Stimulated activated CD8-positive, alpha-beta memory T cell treated with anti-CD3 and anti-CD28 coated beads, Interleukin-7, amount 100 ng/mL, for 48 hours (primary cell): ENCODE measurements around the gene PTTG1IP.
"Not testable (repeated sequence)": the region's sequence is repeated elsewhere in the genome, so short reads cannot be mapped to it uniquely, and the experiment has no call there.

Experiments used
- DNase-seq, 2 donors: peaks; one replicate each; pipeline ENCODE4 v3.0.0-alpha.2; 2020; ENCODE audit warnings: low read depth in 1 of 2; ENCODE audit errors: extremely low read depth in 1 of 2

Gene PTTG1IP

DNA sequence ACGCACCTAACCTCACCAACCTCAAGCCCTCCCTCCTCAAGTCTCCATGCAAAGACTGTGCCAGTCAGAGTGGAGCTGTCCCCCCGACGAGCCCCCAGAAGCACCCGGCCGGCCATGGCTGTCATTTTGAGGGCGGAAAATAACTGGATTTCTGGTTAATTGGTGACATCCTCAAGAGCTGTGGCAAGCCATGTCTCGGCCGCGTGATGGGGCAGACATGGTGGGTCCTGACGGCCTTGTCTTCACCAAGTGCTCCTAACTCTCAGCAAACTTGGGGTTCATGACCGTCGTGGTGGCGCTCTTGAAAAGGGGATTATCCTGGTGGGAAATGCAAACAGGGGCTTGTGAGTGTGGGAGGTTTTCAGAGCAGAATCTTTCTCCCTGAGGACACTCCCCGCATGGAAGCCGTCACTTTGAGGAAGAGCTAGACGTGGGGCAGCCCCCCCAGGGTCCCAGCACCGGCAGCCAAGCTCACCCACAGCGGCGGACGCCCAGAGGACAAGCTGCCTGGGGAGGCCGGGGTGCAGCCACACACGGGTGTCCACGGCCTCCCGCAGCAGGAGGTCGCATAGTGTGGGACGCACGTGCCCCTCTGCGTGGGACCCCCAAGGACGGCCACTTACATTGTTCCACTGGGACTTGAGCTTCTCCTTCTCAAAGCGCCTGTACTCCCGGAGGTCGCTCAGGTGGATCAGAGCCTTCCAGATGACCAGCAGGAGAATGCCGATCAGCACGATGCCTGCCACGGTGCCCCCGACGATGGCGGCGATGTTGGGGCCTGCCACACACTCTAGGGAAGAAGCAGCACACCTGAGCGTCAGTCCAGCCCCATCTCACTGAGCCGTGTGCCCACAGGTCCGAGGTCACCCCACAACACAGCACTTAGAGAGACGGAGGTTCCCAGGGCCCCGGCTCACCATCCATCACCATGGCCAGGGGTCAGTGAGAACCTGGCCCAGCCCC, 12.9 kb upstream of the PTTG1IP start:
- no peak for DNase-seq

GRCh38 chr21:44885615-44886014, 12.1 kb upstream of the PTTG1IP start:
- DNase-seq: no peak

- no peak for DNase-seq
Observed at GRCh38 chr21:44884097-44884496, 10.6 kb upstream of the PTTG1IP start.

DNA sequence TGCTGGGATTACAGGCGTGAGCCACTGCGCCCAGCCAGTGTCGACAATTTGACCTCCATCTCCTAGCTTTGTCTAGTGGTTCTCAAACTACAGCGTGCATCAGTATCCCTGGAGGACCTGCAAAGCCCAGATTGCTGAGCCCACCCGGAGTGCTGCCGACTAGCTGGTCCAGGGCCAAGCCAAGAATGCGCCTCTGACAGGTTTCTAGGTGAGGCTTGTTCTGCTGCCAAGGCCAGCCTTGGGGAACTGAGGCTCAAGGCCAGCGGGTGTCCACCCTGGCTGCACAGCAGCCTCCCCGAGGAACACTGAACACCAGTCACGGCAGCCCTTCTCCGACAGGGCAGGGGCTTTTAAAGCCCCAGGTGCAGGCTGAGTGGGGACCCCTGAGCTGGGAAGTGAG, 9.8 kb upstream of the PTTG1IP start:
- DNase-seq: no peak

DNA sequence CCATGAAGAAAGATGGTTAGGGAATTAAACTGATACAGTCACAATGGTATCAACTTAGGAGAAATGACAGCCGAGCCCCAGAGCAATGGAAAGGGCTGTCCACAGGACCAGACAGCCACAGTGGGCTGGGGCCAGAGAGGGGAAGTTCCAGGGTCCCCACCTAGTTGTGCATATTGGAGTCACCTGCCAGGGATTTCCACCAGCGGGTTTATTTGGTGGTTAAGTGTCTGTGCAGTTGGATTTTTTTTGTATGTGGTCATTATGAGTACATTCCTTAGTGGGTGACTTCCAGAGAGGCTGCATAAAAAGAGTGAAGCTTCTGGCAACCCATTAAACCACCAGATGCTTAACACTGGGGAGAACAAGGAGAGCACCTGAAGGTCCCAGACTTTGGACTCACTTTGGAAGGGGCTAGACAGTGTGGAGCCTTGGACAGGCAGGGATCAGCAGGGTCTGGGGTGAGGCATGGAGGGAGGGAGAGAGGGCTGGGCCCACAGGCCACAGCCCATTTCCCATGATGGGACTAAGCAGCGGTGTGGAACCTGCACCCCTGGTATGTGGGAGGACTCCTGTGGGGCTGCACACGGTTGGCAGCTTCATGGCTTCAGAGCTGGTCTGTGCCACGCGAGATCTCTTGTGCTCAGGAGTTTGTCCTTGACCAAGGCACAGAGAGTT, 7.8 kb upstream of the PTTG1IP start:
- DNase-seq: no peak

- no peak for DNase-seq
Observed at GRCh38 chr21:44880405-44881197, 7.1 kb upstream of the PTTG1IP start.

- DNase-seq: not testable (repeated sequence)
Observed at GRCh38 chr21:44879238-44879637, 5.7 kb upstream of the PTTG1IP start.

DNA sequence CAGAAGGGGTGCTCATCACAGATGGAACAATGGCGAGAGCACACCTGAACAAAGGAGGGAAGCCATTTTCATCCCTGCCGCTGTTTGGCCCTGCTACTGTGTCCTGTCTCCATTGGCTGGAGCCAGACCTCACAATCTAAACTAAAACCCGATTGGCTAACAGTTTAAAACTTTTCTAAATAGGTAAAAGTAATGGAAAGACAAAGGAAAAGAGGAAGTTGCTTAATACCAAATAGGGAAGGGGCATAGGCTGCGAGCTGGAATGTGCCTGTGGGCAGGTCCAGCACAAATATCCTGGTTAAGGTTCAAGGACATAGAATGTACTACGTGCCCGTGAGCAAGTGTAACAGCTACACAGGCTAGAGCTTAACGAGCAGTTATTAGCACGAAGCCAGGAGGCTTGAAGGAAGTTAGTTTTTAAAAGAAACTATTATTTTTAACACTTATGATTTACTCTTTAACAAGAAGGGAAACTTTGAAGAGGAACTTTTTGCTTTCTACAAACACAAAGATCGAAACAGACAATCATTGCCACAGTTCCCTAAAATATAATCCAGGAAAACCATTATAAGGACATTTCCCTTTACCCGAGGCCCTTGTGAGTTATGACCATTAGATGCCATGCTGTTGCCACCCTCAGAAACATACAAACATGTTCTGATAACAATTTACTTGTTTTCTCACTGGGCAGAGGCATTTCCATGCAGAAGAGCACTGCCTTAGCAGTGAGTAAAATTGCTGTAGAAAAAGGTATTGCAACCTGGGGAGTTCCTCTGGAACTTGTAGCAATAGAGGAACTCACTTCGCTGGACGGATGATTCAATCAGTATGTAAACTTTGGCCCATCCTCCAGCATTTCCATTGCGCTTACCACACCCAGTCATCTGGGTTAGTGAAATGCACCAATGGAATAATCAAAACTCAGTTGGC, 4.8 kb upstream of the PTTG1IP start:
- no peak for DNase-seq

DNA sequence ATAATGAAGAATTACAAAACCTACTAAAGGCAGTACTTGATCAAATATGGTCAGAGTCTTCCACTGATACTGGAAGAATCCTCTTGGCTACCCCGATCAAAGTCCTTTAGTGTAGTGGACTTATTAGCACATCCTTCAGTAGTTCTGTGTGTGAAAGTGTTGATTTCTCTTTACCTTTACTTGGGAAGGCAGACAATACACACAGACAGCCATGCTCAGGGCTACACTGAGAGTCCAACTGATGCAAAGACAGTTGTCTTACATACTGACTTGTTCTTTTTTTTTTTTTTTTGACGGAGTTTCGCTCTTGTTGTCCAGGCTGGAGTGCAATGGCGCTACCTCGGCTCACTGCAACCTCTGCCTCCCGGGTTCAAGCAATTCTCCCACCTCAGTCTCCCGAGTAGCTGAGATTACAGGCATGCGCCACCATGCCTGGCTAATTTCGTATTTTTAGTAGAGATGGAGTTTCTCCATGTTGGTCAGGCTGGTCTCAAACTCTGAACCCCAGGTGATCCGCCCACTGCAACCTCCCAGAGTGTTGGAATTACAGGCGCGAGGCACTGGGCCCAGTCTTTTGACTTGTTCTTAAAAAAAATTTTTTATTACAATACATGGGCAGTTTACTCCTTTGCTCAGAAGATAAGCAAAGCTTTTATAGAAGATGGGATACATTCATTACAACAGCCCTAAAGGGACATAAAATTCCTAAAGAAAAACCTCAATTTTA, 3.5 kb upstream of the PTTG1IP start:
- no peak for DNase-seq

DNA sequence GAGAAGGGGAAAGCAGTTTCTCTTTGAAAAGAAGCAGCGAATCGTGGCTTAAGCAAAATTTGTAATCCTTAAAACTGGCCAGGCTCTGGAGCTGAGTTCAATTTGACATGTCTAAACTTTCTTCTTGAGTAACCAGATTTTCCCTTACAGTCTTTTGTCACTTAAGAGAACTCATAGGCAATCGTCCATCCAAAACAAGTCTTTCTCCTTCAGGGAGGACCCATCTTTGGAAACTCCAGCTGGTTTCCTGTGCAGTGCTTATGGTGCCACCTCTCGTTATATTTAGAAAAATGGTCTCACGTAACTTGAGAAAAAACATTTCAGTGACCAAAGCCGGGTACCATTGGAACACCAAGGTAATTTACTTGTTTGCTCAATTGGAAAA, 1.8 kb upstream of the PTTG1IP start:
- no peak for DNase-seq

GRCh38 chr21:44874497-44875315, 1.2 kb upstream of the PTTG1IP start:
- no peak for DNase-seq

DNA sequence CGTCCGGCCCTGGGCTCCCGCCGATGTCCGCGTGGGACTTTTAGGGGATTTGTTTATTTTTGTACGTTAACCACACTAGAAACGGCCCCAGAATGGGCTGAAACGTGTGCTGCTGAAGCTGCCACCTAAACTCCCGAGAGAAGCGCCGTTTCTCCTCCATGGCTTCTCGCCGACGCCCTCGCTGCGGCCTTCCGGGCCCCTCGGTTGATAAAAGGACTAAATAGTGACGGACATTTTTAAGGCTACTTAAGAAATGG, 678 bp upstream of the PTTG1IP start:
- DNase-seq: no peak

DNA sequence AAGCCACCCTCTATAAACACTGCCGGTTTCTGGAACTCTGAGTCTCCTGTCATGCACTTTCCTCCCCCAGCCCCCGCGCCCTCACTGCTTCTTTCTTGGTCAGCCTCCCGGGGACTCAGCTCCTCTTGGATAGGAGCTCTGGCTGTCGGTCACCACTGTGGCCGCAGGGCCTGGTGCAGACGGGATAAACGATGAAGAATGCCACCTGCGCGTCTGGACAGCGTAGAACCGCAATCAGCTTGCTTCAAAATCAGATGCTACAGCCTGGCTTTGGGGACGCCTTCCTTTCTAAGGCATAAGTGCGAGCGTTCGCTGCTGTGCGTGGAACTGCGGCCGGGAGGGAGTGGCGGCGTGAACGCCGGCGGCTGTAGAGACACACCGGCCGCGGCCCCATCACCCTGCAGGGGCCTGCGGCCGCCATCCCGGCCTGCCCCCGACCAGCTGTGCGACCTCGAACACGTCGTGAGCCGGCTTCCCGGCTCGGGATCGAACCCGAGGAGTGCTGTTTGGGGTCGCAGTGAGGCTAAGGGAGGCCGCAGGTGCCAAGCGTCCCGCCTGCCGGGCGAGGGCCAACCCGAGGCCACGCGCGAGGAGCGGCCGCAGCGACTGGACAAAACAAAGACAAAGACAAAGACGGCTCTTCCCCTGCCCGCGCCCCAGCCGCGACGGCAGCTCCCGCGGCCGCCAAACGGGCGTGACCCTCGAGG, 688 bp downstream of the PTTG1IP start:
- DNase-seq: no peak

DNA sequence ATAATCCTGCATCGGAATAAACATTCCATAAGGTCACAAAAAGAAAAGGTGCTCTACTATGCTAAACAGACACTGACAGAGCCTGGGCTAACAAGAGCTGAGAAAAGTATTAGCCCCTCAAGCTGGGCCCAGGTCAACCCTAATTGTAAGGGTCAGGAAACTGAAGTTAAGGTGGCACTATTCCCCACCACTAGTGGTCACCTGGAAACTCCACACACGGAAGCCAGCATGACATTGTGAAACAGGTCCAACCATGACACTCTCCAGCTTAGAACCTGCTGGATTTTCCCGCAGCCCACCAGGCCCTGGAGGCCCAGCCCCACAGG, 1.2 kb downstream of the PTTG1IP start:
- no peak for DNase-seq

DNA sequence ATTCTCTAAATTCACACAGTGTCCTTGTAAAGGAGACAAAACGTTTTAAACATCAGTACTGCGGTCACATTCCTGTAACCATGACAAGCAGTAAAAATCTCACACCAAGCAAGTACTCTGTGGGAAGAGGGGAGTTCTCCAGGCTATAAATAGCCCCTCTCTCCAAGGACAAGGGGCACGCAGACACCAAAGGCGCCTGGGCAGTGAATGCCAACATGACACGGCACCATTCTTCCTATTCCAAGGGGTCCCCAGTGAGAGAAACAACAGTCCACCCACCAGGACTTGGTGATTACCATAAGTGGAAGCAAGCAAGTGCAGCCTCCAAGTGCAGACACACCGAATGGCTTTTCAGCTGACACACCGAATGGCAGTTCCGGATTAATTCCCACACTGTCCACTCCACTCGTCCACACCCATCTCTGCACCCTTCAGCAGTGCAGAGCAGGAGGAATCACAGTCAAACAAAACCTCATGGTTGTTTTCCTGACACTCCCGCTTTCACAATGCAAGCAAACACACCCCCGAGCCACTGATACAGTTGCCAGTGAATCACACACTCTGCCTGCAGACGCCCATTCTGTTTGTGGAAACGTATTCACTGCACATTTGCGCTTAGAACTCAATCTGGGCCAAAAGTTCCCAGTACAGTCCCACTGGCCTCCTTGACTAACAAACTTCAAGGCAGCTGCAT, 1.8 kb downstream of the PTTG1IP start:
- DNase-seq: no peak

DNA sequence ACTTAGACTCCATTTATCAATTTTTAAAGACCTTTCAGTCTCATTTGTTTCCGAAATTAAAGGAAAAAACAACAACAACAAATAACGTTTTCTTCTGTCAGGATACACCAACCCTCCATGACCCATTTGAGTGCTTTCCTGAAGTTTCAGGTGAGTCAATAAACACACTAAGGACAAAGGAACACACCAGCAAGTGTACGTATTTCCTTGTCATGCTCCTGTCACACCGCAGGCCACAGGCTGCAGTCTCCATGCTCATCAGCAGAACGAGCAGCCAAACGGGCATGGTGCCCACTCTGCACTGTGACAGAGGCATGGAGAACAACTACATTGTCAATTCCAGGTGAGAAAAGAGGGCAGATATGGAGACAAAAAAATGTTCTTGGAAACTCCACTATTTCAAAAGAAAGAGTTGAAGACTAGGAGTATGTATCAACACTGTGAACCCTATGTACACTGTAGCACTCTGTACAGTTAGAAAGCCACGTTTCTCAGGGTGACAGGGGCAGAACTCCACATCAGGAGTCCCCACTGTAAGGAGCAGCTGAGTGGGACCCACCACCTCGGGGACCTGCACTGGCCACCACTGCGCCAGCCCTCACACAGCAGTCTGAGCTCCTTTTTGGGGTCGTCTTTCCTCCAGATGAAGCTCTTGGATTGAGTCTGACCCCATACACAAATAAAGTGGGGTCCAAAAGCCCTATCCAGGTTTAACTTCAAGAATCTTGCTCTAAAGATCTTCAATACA, 2.6 kb downstream of the PTTG1IP start:
- no peak for DNase-seq
